Osteoblast (primary cell): ENCODE measurements around the gene TMEM178B. TPM values are rescaled to one million over a fixed set of nuclear protein-coding genes. Genes with fewer than 3 reads are reported as not detected.
"Not testable (repeated sequence)": the region's sequence is repeated elsewhere in the genome, so short reads cannot be mapped to it uniquely, and the experiment has no call there.

ENCODE experiments used
- DNase-seq: peaks from one replicate; pipeline ENCODE4 v3.0.0; 2011; ENCODE audit warnings: low spot score, mixed read lengths; ENCODE audit not compliant: insufficient read length; ENCODE audit errors: missing footprints
- H2AFZ ChIP-seq: 2 replicates; pipeline ENCODE4 v1.6.0; 2011; ENCODE audit warnings: mild to moderate bottlenecking, low read length
- H3K27ac ChIP-seq: 2 replicates; pipeline ENCODE4 v1.5.1; 2011; ENCODE audit warnings: mild to moderate bottlenecking, low read depth, low read length, moderate library complexity
- H3K27me3 ChIP-seq: 2 replicates; pipeline ENCODE4 v1.6.0; 2012; ENCODE audit warnings: mild to moderate bottlenecking, control low read depth, inconsistent platforms, low read length, moderate library complexity; ENCODE audit not compliant: insufficient read depth
- H3K36me3 ChIP-seq: 2 replicates; pipeline ENCODE4 v1.5.1; 2011; ENCODE audit warnings: mild to moderate bottlenecking, low read length, control low read depth, moderate library complexity; ENCODE audit not compliant: insufficient read depth
- H3K4me1 ChIP-seq: 2 replicates; pipeline ENCODE4 v1.5.1; 2011; ENCODE audit warnings: mild to moderate bottlenecking, low read length, control low read depth, moderate library complexity; ENCODE audit not compliant: insufficient read depth
- H3K4me2 ChIP-seq: 2 replicates; pipeline ENCODE4 v1.6.0; 2011; ENCODE audit warnings: mild to moderate bottlenecking, low read length; ENCODE audit not compliant: insufficient read depth
- H3K4me3 ChIP-seq: fragments of 200-600 bp; sonication (generic); 3 replicates; pipeline ENCODE4 v1.5.1; 2012; ENCODE audit warnings: mild to moderate bottlenecking, low read length, inconsistent platforms; ENCODE audit not compliant: insufficient read depth
- H3K79me2 ChIP-seq: 2 replicates; pipeline ENCODE4 v1.6.0; 2012; ENCODE audit warnings: mild to moderate bottlenecking, low read length, control low read depth, inconsistent platforms; ENCODE audit not compliant: insufficient read depth
- H3K9me3 ChIP-seq: 2 replicates; pipeline ENCODE4 v1.5.1; 2011; ENCODE audit warnings: low read depth, low read length, control low read depth
- H4K20me1 ChIP-seq: 2 replicates; pipeline ENCODE4 v1.6.0; 2012; ENCODE audit warnings: mild to moderate bottlenecking, low read length, control low read depth; ENCODE audit not compliant: insufficient read depth
- CTCF ChIP-seq: IDR thresholded peaks from 2 replicates; pipeline ENCODE4 v1.5.1; 2011; ENCODE audit warnings: mild to moderate bottlenecking, low read depth, low read length, moderate library complexity; ENCODE audit errors: extremely low read depth
- total RNA-seq: library from RNA; depleted of rRNA; stranded (reverse); fragments of >200 nt; gene quantifications from 2 replicates; pipeline ENCODE4 v1.2.3, GENCODE V29; 2012

The TMEM178B gene
- total RNA-seq, 1 donor: 1.1 TPM

- H3K4me1 ChIP-seq: no peaks in the 10 kb centered on the region
- H2AFZ ChIP-seq: no peak overlapping the region
- H3K27me3 ChIP-seq: no peaks in the 10 kb centered on the region
- no peak for DNase-seq
- no peaks in the 10 kb centered on the region for H3K36me3 ChIP-seq
- H3K79me2 ChIP-seq: no peaks in the 10 kb centered on the region
- H3K4me3 ChIP-seq: no peak overlapping the region
- no peak for TF ChIP-seq CTCF
- H3K27ac ChIP-seq: no peak overlapping the region
- no peaks in the 10 kb centered on the region for H3K9me3 ChIP-seq
- H4K20me1 ChIP-seq: no peaks in the 10 kb centered on the region
- H3K4me2 ChIP-seq: no peak overlapping the region
Measured at GRCh38 chr7:141167381-141167964, 93.6 kb downstream of the TMEM178B start.

DNA sequence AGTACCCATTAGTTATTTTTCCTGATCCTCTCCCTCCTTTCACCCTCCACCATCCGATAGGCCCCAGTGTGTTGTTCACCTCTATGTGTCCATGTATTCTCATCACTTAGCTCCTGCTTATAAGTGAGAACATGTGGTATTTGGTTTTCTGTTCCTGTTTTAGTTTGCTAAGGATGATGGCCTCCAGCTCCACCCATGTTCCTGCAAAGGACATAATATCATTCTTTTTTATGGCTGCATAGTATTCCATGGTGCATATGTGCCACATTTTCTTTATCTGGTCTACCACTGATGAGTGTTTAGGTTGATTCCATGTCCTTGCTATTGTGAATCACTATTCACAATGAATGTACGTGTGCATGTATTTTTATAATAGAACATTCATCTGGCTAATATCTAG, 95.3 kb downstream of the TMEM178B start:
- H3K27me3 ChIP-seq, H3K27ac ChIP-seq, H3K4me3 ChIP-seq, DNase-seq, H3K79me2 ChIP-seq, H3K4me2 ChIP-seq, H3K4me1 ChIP-seq, H3K9me3 ChIP-seq, H4K20me1 ChIP-seq, H2AFZ ChIP-seq, H3K36me3 ChIP-seq: not testable (repeated sequence)

GRCh38 chr7:141175728-141176127, 101.9 kb downstream of the TMEM178B start:
- not testable (repeated sequence) for H2AFZ ChIP-seq, H3K9me3 ChIP-seq, H4K20me1 ChIP-seq, H3K4me1 ChIP-seq, H3K4me2 ChIP-seq, H3K27ac ChIP-seq, H3K36me3 ChIP-seq, H3K79me2 ChIP-seq, H3K4me3 ChIP-seq, H3K27me3 ChIP-seq, DNase-seq

- not testable (repeated sequence) for H3K9me3 ChIP-seq
Measured at GRCh38 chr7:141177120-141177519, 103.3 kb downstream of the TMEM178B start.

GRCh38 chr7:141178486-141179135, 104.7 kb downstream of the TMEM178B start:
- TF ChIP-seq CTCF: no peak
- no peak overlapping the region for H2AFZ ChIP-seq
- no peaks in the 10 kb centered on the region for H3K9me3 ChIP-seq
- H3K36me3 ChIP-seq: no peaks in the 10 kb centered on the region
- H3K27ac ChIP-seq: no peak overlapping the region
- no peak overlapping the region for H3K4me2 ChIP-seq
- no peak overlapping the region for H3K4me3 ChIP-seq
- H4K20me1 ChIP-seq: no peaks in the 10 kb centered on the region
- no peaks in the 10 kb centered on the region for H3K27me3 ChIP-seq
- H3K4me1 ChIP-seq: no peaks in the 10 kb centered on the region
- no peaks in the 10 kb centered on the region for H3K79me2 ChIP-seq
- DNase-seq: no peak

More at GRCh38 chr7:141177120-141177519, 103.3 kb downstream of the TMEM178B start:
- not testable (repeated sequence) for H3K27ac ChIP-seq, H3K4me1 ChIP-seq, H3K4me3 ChIP-seq, DNase-seq, H4K20me1 ChIP-seq, H2AFZ ChIP-seq, H3K36me3 ChIP-seq, H3K27me3 ChIP-seq, H3K4me2 ChIP-seq, H3K79me2 ChIP-seq
